ENCODE data around the gene CPNE5. TPM values are rescaled to one million over a fixed set of nuclear protein-coding genes. Genes with fewer than 3 reads are reported as not detected.

CPNE5 gene
- total RNA-seq, 2 donors from 2014 or later = 0.85 to 1.6 TPM

- no peaks in the 10 kb centered on the region for H3K9me3 ChIP-seq
- H3K4me3 ChIP-seq = no peak overlapping the region
- TF ChIP-seq, protein P1, sequence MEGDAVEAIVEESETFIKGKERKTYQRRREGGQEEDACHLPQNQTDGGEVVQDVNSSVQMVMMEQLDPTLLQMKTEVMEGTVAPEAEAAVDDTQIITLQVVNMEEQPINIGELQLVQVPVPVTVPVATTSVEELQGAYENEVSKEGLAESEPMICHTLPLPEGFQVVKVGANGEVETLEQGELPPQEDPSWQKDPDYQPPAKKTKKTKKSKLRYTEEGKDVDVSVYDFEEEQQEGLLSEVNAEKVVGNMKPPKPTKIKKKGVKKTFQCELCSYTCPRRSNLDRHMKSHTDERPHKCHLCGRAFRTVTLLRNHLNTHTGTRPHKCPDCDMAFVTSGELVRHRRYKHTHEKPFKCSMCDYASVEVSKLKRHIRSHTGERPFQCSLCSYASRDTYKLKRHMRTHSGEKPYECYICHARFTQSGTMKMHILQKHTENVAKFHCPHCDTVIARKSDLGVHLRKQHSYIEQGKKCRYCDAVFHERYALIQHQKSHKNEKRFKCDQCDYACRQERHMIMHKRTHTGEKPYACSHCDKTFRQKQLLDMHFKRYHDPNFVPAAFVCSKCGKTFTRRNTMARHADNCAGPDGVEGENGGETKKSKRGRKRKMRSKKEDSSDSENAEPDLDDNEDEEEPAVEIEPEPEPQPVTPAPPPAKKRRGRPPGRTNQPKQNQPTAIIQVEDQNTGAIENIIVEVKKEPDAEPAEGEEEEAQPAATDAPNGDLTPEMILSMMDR (IDR thresholded peaks at IDR 0.05) = no peak
- ATAC-seq (ENCODE audit: insufficient number of reproducible peaks, low FRiP score, low read depth) (no peak), DNase-seq (ENCODE audit: low spot score) (no peak)
- H3K36me3 ChIP-seq = no peaks in the 10 kb centered on the region
- H3K27ac ChIP-seq = no peak overlapping the region
- H3K4me1 ChIP-seq (ENCODE audit: control insufficient read depth in 1 of 2, low read depth in 2 of 2) = peaks cover 6 to 28% of the 10 kb centered on the region in 2 donors
- no peaks in the 10 kb centered on the region for H3K27me3 ChIP-seq (replicated peaks; ENCODE audit: insufficient read depth)
These were observed 10.8 kb upstream of the CPNE5 start for GRCh38 chr6:36850021-36850420.

DNA sequence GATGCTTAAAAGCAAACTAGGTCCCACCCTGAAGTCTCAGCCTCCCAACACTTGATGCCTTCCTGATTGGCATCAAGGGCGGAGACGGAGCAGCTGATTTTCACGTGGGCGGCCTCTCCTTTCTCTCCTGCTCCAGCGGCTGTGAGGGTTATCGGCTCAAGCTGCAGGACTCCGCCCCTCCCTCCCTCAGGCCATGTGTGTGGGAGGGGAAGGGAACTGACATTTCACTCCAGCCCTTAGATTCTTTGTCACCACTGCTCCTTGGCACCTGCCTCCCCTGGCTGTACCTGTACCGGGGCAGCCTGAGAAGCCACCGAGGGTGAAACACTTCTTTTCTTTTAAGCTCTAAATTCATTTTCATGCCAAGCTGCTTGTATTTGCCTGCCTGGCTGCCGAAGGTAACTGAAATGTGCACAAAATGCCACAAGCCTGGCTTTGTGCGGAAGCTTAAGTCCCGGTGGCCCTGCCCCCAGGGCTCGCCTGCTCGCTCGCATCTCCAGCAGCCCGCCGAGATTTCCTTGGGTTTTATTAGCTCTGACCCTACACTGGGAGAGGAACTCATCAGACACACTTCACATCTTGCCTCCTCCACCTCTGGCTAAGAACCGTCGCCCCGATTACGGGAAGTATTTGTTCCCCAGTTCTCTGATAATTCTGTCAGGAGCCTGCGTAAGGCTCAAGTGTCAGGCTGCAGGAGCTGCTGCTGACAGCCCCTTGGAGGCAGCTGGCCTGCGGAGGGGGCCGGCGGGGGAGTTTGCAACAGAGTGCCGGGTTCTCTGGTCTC, 9.6 kb upstream of the CPNE5 start:
- TF ChIP-seq, protein P1 (IDR thresholded peaks at IDR 0.05) = no peak
- Histone ChIP-seq H3K9me3 (no peaks in the 10 kb centered on the region), H3K36me3 (no peaks in the 10 kb centered on the region), H3K27me3 (replicated peaks; ENCODE audit: insufficient read depth) (no peaks in the 10 kb centered on the region), H3K4me3 (peak overlapping the region; percentile 33), H3K4me1 (ENCODE audit: control insufficient read depth in 1 of 2, low read depth in 2 of 2) (peaks cover 6 to 24% of the 10 kb centered on the region in 2 donors), H3K27ac (no peak overlapping the region)
- DNase-seq (ENCODE audit: low spot score) = no peak
- ATAC-seq (ENCODE audit: insufficient number of reproducible peaks, low FRiP score, low read depth) = no peak

DNA sequence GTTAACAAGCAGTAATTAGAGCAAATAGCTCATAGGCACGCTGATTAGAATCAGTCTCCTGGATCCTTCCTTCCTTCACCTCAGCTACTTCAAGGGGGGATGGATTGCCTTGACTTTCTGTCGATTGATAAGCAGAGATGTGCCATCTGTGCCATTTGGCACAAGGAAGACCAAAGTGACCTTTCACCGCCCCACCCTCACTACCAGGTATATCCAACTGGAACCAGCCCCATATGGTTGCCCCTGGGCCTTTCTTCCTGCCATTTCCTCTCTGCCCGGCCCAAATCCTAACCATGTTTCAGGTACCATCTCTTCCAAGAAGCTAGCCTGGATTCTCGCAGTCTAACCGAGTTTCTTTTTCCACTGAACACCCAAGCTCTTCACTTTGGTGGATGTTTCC, 8.7 kb upstream of the CPNE5 start:
- DNase-seq (ENCODE audit: low spot score) (no peak), ATAC-seq (ENCODE audit: insufficient number of reproducible peaks, low FRiP score, low read depth) (no peak)
- Histone ChIP-seq H3K4me1 (ENCODE audit: control insufficient read depth in 1 of 2, low read depth in 2 of 2) (peaks cover 1 to 18% of the 10 kb centered on the region in 2 donors), H3K4me3 (no peak overlapping the region), H3K36me3 (no peaks in the 10 kb centered on the region), H3K27ac (no peak overlapping the region), H3K9me3 (no peaks in the 10 kb centered on the region), H3K27me3 (replicated peaks; ENCODE audit: insufficient read depth) (no peaks in the 10 kb centered on the region)
- TF ChIP-seq, protein P1 (IDR thresholded peaks at IDR 0.05) = no peak

DNA sequence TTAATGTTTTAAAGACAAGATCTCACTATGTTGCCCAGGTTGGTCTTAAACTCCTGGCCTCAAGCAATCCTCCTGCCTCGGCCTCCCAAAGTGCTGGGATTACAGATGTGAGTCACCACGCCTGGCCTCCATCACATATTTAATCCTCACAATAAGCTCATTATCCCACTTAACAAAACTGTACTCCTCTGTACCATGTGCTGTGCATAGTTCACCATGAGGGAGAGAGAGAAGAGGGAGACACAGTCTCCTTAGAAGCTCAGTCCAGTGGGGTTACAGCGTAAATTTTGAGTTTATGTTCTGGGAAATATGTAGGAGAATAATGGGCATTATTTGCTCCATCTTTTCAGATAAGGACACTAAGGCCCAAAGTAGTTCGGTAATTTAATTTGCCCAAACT, 7.9 kb upstream of the CPNE5 start:
- Histone ChIP-seq H3K36me3 (no peaks in the 10 kb centered on the region), H3K27me3 (replicated peaks; ENCODE audit: insufficient read depth) (no peaks in the 10 kb centered on the region), H3K9me3 (no peaks in the 10 kb centered on the region), H3K4me1 (ENCODE audit: control insufficient read depth in 1 of 2, low read depth in 2 of 2) (peaks cover 0 to 10% of the 10 kb centered on the region in 2 donors), H3K27ac (no peak overlapping the region), H3K4me3 (no peak overlapping the region)
- TF ChIP-seq, protein P1 (IDR thresholded peaks at IDR 0.05) = no peak
- ATAC-seq (ENCODE audit: insufficient number of reproducible peaks, low FRiP score, low read depth) (no peak), DNase-seq (ENCODE audit: low spot score) (no peak)

- DNase-seq (ENCODE audit: low spot score) = no peak
- ATAC-seq (ENCODE audit: insufficient number of reproducible peaks, low FRiP score, low read depth) = no peak
- no peaks in the 10 kb centered on the region for H3K9me3 ChIP-seq
- H3K27ac ChIP-seq = no peak overlapping the region
- no peaks in the 10 kb centered on the region for H3K27me3 ChIP-seq (replicated peaks; ENCODE audit: insufficient read depth)
- H3K4me3 ChIP-seq = no peak overlapping the region
- H3K36me3 ChIP-seq = no peaks in the 10 kb centered on the region
- H3K4me1 ChIP-seq (ENCODE audit: control insufficient read depth in 1 of 2, low read depth in 2 of 2) = peaks cover 10 to 16% of the 10 kb centered on the region in 2 donors
- TF ChIP-seq, protein P1 (IDR thresholded peaks at IDR 0.05) = no peak
These were observed 6.0 kb upstream of the CPNE5 start for GRCh38 chr6:36845233-36845632.
